Natural killer cell (primary cell): ENCODE results near the gene FGD2. TPM values are rescaled to one million over a fixed set of nuclear protein-coding genes. Genes with fewer than 3 reads are reported as not detected.

ENCODE experiments used
- ATAC-seq, 3 donors: fragments of 150-1000 bp in 2 of 3; fragments of 200-7000 bp in 1 of 3; cut with Tn5 transposase; 1 replicate in 1 of 3; 2 replicates in 2 of 3; pipeline ENCODE4 v1.10.0; 2021; ENCODE audit warnings: mild to moderate bottlenecking in 2 of 3, moderate library complexity in 2 of 3
- DNase-seq, 2 donors: peaks; one replicate each; pipeline versions ENCODE4 v3.0.0 to v3.0.0-alpha.2; 2013 to 2021; ENCODE audit warnings: mixed read lengths in 1 of 2
- H3K27ac ChIP-seq: one replicate; pipeline ENCODE4 v1.5.1; 2013; ENCODE audit warnings: mild to moderate bottlenecking, low read length
- H3K27me3 ChIP-seq: one replicate; pipeline ENCODE4 v1.6.1; 2013; ENCODE audit warnings: low read length; ENCODE audit not compliant: control insufficient read depth, insufficient read depth
- H3K36me3 ChIP-seq: one replicate; pipeline ENCODE4 v1.6.1; 2013; ENCODE audit warnings: low read length; ENCODE audit not compliant: control insufficient read depth, insufficient read depth
- H3K4me1 ChIP-seq: one replicate; pipeline ENCODE4 v1.6.1; 2013; ENCODE audit warnings: low read length; ENCODE audit not compliant: control insufficient read depth, insufficient read depth
- H3K4me3 ChIP-seq: one replicate; pipeline ENCODE4 v1.5.1; 2013; ENCODE audit warnings: low read length
- H3K9me3 ChIP-seq: one replicate; pipeline ENCODE4 v1.6.1; 2013; ENCODE audit warnings: low read length; ENCODE audit not compliant: control insufficient read depth, insufficient read depth
- H3K27ac Mint-ChIP-seq, 2 donors: one replicate each; pipeline ENCODE4 v1.8.0; 2022; ENCODE audit warnings: mild to moderate bottlenecking in 2 of 2, mixed read lengths in 2 of 2, moderate library complexity in 1 of 2
- H3K27me3 Mint-ChIP-seq, 2 donors: one replicate each; pipeline ENCODE4 v1.8.0; 2022; ENCODE audit warnings: low read depth in 2 of 2, mixed read lengths in 2 of 2
- H3K36me3 Mint-ChIP-seq: one replicate; pipeline ENCODE4 v1.8.0; 2022; ENCODE audit warnings: mixed read lengths
- H3K4me1 Mint-ChIP-seq, 2 donors: one replicate each; pipeline ENCODE4 v1.8.0; 2022; ENCODE audit warnings: mixed read lengths in 2 of 2
- H3K4me3 Mint-ChIP-seq: one replicate; pipeline ENCODE4 v1.8.0; 2022; ENCODE audit warnings: mild to moderate bottlenecking, moderate library complexity, mixed read lengths
- H3K9me3 Mint-ChIP-seq, 2 donors: one replicate each; pipeline ENCODE4 v1.8.0; 2022; ENCODE audit warnings: mixed read lengths in 2 of 2
- CTCF ChIP-seq: fragments of 200-600 bp; IDR thresholded peaks from one replicate; pipeline ENCODE4 v1.8.0; 2022; ENCODE audit warnings: antibody characterized with exemption
- WGBS: methylation state at CpG from one replicate; pipeline ENCODE4 v1.1.7; 2013; ENCODE audit warnings: missing lambda C conversion rate; ENCODE audit not compliant: insufficient coverage; 5-methylcytosine and 5-hydroxymethylcytosine counted together
- intact Hi-C: fragments of 100-400 bp; cut with micrococcal nuclease; formaldehyde crosslinking; loops from one replicate; pipeline ENCODE4 v1.14.2; 2022
- total RNA-seq, 4 donors: library from RNA; stranded (reverse); fragments of 120-200 nt in 1 of 4; gene quantifications; one replicate each; pipeline versions ENCODE4 v1.2.3 to v1.2.4, GENCODE V29; 2013 to 2022

Gene FGD2
- total RNA-seq, 3 donors from 2014 or later (not counting 1 experiment from before 2014, with no cell fraction given) = 6.3 to 22.3 (median 14.1) TPM

GRCh38 chr6:36973647-36974046, 31.8 kb upstream of the FGD2 start:
- Histone ChIP-seq H3K4me1 (no peaks in the 10 kb centered on the region), H3K4me3 (no peak overlapping the region), H3K36me3 (peaks cover 97% of the 10 kb centered on the region), H3K9me3 (no peaks in the 10 kb centered on the region), H3K27me3 (no peaks in the 10 kb centered on the region), H3K27ac (no peak overlapping the region)
- no peaks in the 10 kb centered on the region for H3K9me3 Mint-ChIP-seq
- intact Hi-C loops = no loop called here
- no peaks in the 10 kb centered on the region for H3K27me3 Mint-ChIP-seq
- 91% methylated on average over 4 of the region's 4 CpGs for WGBS
- no peak overlapping the region for H3K4me3 Mint-ChIP-seq
- H3K4me1 Mint-ChIP-seq = no peaks in the 10 kb centered on the region
- no peak for ATAC-seq
- no peak overlapping the region for H3K27ac Mint-ChIP-seq
- no peak for TF ChIP-seq CTCF
- no peak for DNase-seq
- no peaks in the 10 kb centered on the region for H3K36me3 Mint-ChIP-seq

GRCh38 chr6:36975231-36976006, 30.0 kb upstream of the FGD2 start:
- Mint-ChIP-seq H3K9me3 (no peaks in the 10 kb centered on the region), H3K4me1 (peaks cover 12 to 14% of the 10 kb centered on the region in 2 donors), H3K36me3 (no peaks in the 10 kb centered on the region), H3K27me3 (no peaks in the 10 kb centered on the region), H3K4me3 (no peak overlapping the region), H3K27ac (no peak overlapping the region)
- Histone ChIP-seq H3K4me1 (no peaks in the 10 kb centered on the region), H3K27ac (no peak overlapping the region), H3K36me3 (peaks cover 83% of the 10 kb centered on the region), H3K9me3 (no peaks in the 10 kb centered on the region), H3K27me3 (no peaks in the 10 kb centered on the region), H3K4me3 (no peak overlapping the region)
- ATAC-seq (no peak), DNase-seq (no peak)
- intact Hi-C loops = no loop called here
- no peak for TF ChIP-seq CTCF
- 98% methylated on average over 7 of the region's 7 CpGs for WGBS

- Mint-ChIP-seq H3K36me3 (no peaks in the 10 kb centered on the region), H3K4me3 (no peak overlapping the region), H3K27me3 (no peaks in the 10 kb centered on the region), H3K4me1 (peaks cover 12 to 18% of the 10 kb centered on the region in 2 donors), H3K9me3 (no peaks in the 10 kb centered on the region), H3K27ac (no peak overlapping the region)
- intact Hi-C loops = no loop called here
- Histone ChIP-seq H3K9me3 (no peaks in the 10 kb centered on the region), H3K27me3 (no peaks in the 10 kb centered on the region), H3K4me1 (no peaks in the 10 kb centered on the region), H3K27ac (no peak overlapping the region), H3K4me3 (no peak overlapping the region), H3K36me3 (peaks cover 78% of the 10 kb centered on the region)
- no peak for ATAC-seq
- DNase-seq = no peak
- TF ChIP-seq CTCF = no peak
- WGBS = 100% methylated on average over 1 of the region's 4 CpGs
Observed at GRCh38 chr6:36976007-36976264, 29.5 kb upstream of the FGD2 start.

- H3K4me1 Mint-ChIP-seq = peaks cover 15 to 23% of the 10 kb centered on the region in 2 donors
Observed at GRCh38 chr6:36976509-36976908, 28.9 kb upstream of the FGD2 start.

More at GRCh38 chr6:36976509-36976908, 28.9 kb upstream of the FGD2 start:
- no peak overlapping the region for H3K4me3 Mint-ChIP-seq
- 96% methylated on average over 7 of the region's 7 CpGs for WGBS
- ATAC-seq (no peak), DNase-seq (no peak)
- H3K4me1 ChIP-seq = no peaks in the 10 kb centered on the region
- intact Hi-C loops = no loop called here
- H3K27ac ChIP-seq = no peak overlapping the region
- no peak overlapping the region for H3K27ac Mint-ChIP-seq
- H3K27me3 Mint-ChIP-seq = no peaks in the 10 kb centered on the region
- H3K36me3 ChIP-seq = peaks cover 75% of the 10 kb centered on the region
- H3K4me3 ChIP-seq = no peak overlapping the region
- no peak for TF ChIP-seq CTCF
- H3K9me3 Mint-ChIP-seq = no peaks in the 10 kb centered on the region
- H3K9me3 ChIP-seq = no peaks in the 10 kb centered on the region
- H3K36me3 Mint-ChIP-seq = no peaks in the 10 kb centered on the region
- H3K27me3 ChIP-seq = no peaks in the 10 kb centered on the region
